GM19043 (cell line): ENCODE measurements around the gene PDE4B.

Experiments
- ATAC-seq: cut with Tn5 transposase; IDR thresholded peaks from one replicate; pipeline ENCODE4 v1.9.1; 2021; ENCODE audit warnings: low read depth; ENCODE audit not compliant: unreplicated experiment

PDE4B gene

GRCh38 chr1:66217561-66217960 is 424.9 kb downstream of the PDE4B start:
- no peak for ATAC-seq

DNA sequence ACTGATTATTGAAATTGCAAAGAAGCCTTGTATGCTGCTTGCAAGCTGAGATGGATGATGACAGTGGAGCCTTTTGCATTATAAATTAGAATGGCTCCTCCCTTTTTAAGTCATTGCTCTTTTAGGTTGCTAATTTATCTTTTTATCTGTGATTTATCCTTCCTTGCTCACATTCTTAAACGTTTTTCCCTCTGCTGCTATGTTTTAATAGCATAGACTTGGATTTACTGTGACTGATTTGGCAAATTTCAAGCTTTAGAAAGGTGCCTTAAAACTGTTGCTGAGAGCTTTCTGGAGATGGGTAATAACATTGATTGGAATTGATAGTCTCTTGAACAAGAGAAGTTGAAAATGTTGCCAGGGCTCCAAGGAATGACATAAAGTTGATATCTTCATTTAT is 427.8 kb downstream of the PDE4B start:
- ATAC-seq = no peak

DNA sequence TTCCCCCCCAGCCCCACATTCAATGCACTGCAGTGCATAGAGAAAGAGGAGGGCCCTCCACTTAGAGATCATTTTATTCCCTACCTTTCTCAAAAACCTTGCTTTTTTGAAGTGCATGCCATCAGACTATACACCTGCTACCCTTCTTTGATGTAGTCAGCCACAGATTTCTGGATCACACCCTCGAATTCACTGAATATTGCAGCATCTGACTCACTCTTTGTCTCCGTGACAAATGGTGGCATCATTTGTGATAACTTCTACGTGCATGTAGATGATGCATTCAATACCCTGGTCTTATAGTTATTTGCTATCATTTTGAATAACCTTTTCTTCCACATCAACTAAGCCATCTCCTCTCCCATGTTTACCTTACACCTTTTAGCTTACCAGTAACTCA is 431.0 kb downstream of the PDE4B start:
- ATAC-seq = no peak

DNA sequence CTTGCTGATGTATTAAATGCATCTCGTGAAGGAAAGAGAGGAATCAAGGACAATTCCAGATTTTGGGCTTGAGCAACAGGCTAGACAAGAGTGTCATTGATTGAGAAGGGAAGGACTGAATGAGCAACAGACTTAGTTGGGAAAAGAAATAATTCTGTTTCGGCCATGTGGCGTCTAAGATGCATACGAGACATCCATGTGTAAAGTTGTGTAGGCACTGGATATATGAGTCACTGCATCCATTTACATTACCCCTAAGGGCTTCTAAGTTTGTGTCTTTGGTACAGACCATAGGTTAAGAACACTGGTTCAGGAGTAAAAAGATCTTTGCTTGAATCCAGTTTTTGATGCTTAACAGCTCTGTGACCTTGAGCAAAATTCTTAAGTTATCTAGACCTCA is 434.3 kb downstream of the PDE4B start:
- ATAC-seq = no peak

- no peak for ATAC-seq
Observed at GRCh38 chr1:66227966-66228365, 435.3 kb downstream of the PDE4B start.

GRCh38 chr1:66231217-66231616 is 438.5 kb downstream of the PDE4B start:
- ATAC-seq = no peak

DNA sequence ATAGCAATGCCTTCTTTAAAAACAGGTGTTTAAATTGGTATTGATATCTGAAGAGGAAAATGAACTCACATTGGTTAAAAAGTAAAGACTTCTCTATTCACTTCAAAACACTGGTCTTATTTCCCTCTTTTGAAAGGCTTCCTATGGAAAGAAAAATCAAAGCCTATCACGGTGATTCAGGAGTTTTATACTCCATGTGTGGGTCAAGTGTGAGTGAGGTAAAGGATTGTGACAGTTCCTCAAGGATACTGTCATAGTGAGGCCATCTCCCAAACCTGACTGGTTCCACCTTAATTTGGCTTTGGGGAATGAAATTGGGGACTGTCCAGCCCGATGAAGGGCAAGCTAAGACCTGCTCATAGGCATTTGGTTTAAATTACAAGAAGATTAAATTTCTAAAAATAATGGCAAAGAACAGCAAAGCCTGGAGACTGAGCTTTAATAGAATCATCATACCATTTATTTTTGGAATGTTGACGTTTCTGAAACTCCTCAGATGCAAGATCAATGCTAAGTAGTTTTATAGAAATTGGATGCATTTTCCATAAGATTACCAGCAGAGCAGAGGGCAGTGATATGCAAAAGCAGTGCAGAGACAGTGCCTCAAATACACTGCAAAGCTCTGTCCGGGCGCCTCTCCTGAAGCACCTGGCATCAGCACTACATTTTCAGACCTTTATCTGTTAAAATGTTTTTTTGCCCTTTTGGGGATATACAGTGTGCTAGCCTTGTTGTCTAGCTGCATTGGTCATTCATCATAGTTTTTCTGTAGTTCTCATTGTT is 439.2 kb downstream of the PDE4B start:
- ATAC-seq = no peak

DNA sequence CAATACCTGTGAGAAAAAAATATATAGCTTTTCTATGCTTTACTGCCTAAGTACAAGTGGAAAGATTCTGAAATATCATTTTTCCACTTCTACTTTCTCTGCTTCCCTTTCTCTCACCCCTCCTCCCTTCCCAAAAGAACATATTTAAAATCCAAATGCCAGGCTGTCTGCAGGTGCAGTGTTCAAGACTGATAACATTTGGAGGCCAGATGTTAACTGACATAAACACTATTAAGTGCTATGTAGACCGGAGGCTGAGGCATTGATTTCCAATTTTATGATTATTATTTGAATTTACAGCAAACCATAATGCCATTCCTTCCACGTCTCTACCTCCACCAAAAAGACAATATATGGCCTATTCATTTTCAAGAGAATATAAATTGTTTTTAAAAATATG is 444.3 kb downstream of the PDE4B start:
- no peak for ATAC-seq

- no peak for ATAC-seq
Observed at GRCh38 chr1:66237722-66238479, 445.2 kb downstream of the PDE4B start.

DNA sequence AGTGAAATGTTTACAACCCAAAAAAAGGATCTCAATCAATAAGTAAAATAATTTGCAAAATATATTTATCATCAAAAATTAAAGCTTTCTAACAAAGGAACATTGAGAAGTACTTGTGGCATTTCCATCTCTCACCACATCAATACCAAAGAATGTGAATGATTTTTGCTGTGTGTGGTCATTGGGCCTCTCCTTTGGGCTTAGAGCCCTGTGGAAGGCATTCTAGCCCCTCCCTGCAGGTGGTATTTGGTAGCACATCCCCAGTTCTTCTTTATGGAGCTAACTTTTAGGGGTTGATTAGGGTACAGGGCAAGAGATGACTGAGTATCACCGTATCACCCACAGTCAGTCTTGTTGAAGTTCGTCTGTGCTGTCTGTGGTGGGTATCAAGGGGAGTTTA is 447.1 kb downstream of the PDE4B start:
- ATAC-seq = no peak

DNA sequence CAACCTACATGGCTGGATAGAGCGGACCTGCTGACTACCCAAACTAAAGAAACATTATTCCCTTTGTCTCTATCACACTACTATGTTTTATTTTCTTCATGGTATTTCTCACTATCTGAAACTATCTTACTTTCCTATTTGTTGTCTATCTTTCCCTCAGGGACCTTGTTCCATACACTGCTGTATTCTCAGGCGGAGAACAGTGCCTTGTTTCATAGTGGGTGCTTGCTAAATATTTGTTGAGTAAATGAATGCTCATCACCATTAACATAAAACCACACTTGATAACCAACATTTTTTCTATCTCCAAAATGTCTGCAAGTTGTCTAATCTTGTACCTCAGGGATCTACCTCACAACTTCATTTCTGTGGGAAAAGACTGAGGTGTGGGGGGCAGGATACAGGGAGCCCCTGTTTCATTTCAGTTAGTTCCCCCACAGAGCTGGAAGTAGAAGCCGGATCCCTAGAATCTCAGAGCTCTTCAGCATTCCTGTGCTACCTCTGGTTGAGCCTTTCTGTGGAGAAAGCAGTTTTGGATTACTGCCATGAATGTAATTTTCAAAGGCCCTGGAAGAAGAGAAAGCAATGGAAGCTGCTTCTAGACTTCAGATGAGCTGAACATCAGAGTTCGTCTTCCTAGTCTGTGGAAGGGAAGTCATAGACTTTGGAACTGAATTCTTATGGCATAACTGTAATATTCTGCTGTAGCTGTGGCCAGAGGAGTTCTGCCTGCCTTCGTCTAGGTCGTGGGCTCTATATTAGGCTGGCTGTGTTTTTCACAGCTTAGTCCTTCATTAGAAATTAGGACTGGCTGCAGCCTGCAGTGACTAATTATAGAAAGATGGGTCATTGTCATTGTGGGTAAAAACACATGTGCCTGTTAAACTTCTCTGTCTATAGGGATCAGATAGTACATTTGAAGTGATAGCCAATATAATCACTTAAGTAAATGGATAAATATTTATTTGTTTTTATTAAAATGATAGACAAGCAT is 448.1 kb downstream of the PDE4B start:
- no peak for ATAC-seq

DNA sequence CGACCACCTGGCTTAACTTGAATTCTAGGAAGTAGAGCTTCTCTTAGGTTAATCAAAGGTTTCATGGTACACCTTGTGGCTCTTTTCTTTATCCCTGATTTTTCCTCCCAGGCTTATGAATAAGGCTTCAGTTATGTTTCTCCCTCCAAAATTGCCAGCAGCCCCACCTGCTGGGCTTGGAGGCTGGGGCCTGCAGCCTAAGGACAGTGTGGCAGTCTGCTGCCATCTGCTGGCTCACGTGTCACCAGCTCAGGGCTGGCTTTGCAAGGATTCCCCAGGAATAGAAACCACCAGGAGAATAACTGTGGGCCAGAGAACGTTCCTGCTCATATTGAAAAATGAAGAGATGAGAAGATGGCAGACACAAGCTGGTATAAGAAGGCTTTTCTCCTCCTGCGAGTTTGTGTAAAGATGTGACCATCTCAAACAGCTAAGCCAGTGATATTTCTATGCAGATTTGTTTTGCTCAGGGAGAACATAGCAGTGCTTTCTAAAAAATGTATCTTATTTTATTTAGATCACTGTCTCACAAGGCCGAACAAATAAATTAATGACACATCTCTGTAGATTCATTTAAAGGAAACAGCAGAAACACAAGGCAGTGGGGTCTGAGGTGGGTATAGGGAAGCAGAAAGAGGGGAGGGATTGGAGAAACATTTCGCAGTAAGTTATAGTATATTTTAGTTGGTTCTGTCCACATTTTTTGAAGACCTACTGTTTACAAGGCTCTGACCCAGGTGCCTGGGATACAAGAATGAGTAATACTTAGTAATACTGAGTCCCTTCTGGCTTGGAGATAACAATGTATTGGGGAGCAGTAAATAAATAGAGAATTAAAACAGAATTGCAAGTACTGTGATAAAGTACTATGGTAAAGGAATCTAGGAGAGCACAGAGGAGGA is 450.2 kb downstream of the PDE4B start:
- peak; percentile 75 for ATAC-seq

- no peak for ATAC-seq
Observed at GRCh38 chr1:66243548-66244130, 450.9 kb downstream of the PDE4B start.

GRCh38 chr1:66244429-66244828 is 451.7 kb downstream of the PDE4B start:
- no peak for ATAC-seq

DNA sequence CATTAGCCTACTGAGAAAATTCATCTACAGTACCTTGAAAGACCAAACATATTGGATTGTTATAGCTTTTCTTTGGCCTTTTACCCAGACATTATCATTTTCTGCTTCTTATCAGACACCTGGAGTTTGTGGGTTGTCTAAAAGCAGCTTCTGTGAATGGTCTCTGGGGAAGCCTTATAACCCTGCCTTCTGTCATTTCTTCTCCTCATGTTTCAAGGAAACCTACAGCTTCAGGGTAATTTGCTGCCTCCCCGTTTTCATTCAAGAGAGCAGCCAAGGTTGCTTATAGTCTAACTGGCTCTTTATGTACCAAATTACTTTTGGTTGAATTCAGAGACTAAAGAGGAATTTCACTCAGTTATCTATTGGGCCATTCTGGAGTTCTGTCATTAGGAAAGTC is 453.0 kb downstream of the PDE4B start:
- ATAC-seq = no peak

DNA sequence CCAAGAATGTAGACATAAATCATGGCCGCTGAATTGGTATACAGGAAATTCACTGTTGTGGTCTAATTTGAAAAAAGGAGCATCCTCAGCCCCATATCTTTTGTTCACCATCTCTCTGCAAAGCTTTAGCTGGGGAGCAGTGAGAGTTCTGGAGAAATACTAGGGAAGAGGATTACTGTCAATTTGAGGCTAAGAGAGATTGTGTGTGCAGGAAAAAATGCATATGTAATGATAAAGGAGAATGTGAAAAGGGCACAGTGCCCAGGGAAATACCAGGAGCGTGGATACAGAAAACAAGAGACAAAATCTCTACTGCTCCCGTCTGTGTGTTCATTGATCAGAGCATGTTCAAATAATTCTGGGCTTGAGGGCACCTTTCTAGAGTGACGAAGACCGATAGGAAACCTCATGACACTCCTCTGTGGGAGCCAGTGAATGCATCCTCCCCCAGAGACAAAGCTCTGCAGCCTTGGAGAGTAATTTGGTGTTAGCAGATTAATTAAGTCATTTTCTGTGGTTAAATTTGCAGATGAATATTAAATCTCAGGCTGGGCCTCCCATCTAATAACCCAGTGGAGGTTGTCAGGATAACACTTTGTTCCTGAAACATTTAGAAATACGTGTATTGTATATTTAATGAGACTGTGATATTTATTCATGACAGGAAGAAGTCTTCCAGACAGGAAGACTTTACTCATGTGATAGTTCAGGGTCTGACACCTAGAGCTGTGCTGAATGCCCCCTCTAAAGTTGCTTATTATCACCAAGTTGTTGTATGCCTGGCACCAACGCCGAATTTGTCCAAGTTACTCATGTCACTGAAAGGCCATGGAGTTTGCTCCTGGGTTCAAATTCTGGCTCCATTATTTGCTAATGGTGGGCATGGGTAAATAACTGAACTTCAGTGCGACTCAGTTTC is 453.9 kb downstream of the PDE4B start:
- no peak for ATAC-seq

- peak; percentile 35 for ATAC-seq
Observed at GRCh38 chr1:66247415-66248208, 454.9 kb downstream of the PDE4B start.

- no peak for ATAC-seq
Observed at GRCh38 chr1:66248257-66248656, 455.6 kb downstream of the PDE4B start.
